Mesenteric fat pad (tissue), 1 donor: Measurements from ENCODE around the gene FRMPD4. TPM values are rescaled to one million over a fixed set of nuclear protein-coding genes. Genes with fewer than 3 reads are reported as not detected.
"Not testable (repeated sequence)": the region's sequence is repeated elsewhere in the genome, so short reads cannot be mapped to it uniquely, and the experiment has no call there.

Source experiments
- DNase-seq: peaks from one replicate; pipeline ENCODE4 v3.0.0-alpha.2; 2020; ENCODE audit warnings: low spot score
- total RNA-seq: library from RNA; stranded (reverse); fragmentation: NEBNext Ultra II Directional; extraction: Animal tissue kit (Norgen Biotek cat#: 25700); gene quantifications from one replicate; pipeline ENCODE4 v1.2.1, GENCODE V29; 2021
- donor health status: DM: yes; HTN: yes; CAD: no.

FRMPD4 gene
- total RNA-seq, 1 donor from 2014 or later: not detected

- no peak for DNase-seq
These were observed 359.7 kb downstream of the FRMPD4 start for GRCh38 chrX:12497832-12498591.

GRCh38 chrX:12505127-12505526, 366.9 kb downstream of the FRMPD4 start:
- DNase-seq: no peak

DNA sequence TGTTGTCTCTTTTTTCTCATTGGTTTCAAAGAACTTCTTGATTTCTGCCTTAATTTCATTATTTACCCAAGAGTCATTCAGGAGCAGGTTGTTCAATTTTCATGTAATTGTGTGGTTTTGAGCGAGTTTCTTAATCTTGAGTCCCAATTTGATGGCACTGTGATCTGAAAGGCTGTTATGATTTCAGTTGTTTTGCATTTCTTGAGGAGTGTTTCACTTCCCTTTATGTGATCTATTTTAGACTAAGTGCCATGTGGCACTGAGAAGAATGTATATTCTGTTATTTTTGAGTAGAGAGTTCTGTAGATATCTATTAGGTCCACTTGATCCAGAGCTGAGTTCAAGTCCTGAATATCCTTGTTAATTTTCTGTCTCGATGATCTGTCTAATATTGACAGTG, 377.1 kb downstream of the FRMPD4 start:
- not testable (repeated sequence) for DNase-seq

DNA sequence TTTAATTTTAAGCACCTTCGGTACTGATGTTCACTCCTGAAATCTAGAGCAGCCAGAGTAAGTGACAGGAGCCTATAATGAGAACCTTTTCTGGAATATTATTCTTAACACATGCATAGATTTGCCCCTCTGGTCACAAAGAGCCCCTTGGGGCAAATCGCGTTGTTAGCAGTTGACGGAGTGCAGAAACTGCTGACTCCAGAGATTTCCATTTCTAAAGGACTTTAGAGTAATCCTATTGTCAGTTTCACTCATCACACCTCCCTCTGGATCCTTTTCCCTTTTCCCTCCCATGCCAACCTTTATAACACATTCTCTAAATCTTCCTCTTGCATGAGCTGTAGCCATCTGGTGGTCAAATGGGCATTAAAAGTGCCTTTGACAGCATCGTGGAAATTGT, 388.0 kb downstream of the FRMPD4 start:
- DNase-seq: no peak

GRCh38 chrX:12538096-12538495, 399.8 kb downstream of the FRMPD4 start:
- DNase-seq: not testable (repeated sequence)

GRCh38 chrX:12542251-12542650, 404.0 kb downstream of the FRMPD4 start:
- not testable (repeated sequence) for DNase-seq

GRCh38 chrX:12548341-12548740, 410.1 kb downstream of the FRMPD4 start:
- DNase-seq: no peak

- DNase-seq: no peak
These were observed 410.5 kb downstream of the FRMPD4 start for GRCh38 chrX:12548746-12549145.

DNA sequence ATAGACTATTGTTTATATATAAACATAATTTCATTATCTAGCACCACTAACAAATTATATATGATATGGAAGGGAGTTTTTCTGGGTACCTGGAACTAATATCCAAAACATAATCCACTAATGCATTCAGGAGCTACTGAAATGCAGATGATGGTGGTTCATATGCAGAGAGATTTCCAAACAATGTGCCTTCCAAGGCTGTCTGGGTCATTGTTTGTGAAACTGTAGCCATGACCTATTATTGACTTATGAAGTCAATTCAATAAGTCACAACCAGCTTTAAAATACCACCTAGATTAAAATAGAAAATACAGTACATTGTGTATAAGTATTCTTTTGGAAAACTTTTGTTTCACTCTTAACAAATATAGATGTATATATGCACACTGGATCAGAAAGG, 415.9 kb downstream of the FRMPD4 start:
- no peak for DNase-seq

GRCh38 chrX:12563121-12563520, 424.8 kb downstream of the FRMPD4 start:
- DNase-seq: no peak

GRCh38 chrX:12564221-12564620, 425.9 kb downstream of the FRMPD4 start:
- DNase-seq: no peak

DNA sequence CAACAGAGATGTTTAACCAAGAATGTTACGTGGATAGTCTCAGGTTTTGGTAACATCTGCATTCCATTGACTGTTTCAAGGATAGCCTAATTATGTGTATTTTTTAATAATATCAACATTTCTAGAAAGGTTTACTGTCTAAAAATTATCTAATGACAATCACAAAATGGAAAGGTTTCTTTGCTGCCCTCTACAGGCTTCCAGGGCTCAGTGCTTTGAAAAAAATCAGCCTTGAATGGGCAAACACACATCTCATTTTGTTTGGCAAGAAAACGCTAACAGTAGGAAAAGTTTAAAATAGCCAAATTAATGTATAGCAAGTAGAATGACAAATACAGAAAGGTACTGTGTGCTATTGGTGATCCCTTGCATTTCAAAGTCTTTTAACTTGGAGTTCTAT, 429.6 kb downstream of the FRMPD4 start:
- DNase-seq: no peak

DNA sequence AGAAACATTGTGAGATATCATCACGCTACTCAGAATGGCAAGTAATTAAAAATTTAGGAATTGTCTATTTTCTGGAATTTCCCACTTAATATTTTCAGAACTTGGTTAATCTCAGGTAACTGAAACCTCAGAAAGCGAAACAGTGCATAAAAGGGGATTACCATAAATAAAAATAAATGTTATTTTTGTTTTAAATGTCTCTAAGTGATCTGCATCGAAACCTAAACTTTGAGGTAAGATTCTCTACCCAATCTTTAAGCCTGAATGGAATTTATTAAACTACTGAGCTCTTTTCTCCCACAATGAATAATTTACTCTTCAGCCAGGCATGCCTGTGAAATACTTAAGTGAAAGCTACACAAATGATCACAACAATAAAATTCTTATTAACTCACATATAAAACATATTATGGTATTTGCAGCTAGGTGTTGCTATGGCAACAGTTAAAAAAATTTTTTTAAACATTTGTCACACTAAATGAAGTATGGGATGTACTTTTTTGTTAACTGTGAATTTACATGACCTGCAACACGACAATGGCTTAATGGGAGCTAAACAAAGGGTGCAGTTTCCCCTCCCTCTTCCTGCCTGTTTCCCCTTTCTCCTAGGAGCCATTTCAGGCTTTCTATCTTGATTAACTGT, 432.7 kb downstream of the FRMPD4 start:
- DNase-seq: no peak

- DNase-seq: no peak
These were observed 441.0 kb downstream of the FRMPD4 start for GRCh38 chrX:12579311-12579710.

- no peak for DNase-seq
These were observed 442.3 kb downstream of the FRMPD4 start for GRCh38 chrX:12580548-12580947.

GRCh38 chrX:12581546-12581945, 443.3 kb downstream of the FRMPD4 start:
- no peak for DNase-seq

DNA sequence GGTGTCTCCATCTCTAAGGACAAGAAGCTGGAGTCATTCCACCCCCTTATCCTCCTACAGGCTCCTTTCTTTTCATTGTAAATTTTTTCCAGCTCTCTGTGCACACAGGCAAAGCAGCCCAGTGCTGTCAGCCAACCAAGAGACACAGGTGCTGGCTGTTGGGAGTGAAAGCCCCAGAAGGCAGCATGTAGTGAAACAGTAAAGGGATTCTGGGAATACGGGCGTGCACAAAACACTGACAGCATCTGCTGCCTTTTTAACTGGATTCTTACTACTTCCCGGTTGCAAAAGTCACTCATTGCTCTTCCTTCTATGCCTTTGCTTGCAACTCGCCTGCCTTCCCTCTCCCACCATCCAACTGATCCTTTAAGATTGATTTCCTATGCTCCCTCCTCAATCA, 444.4 kb downstream of the FRMPD4 start:
- no peak for DNase-seq

DNA sequence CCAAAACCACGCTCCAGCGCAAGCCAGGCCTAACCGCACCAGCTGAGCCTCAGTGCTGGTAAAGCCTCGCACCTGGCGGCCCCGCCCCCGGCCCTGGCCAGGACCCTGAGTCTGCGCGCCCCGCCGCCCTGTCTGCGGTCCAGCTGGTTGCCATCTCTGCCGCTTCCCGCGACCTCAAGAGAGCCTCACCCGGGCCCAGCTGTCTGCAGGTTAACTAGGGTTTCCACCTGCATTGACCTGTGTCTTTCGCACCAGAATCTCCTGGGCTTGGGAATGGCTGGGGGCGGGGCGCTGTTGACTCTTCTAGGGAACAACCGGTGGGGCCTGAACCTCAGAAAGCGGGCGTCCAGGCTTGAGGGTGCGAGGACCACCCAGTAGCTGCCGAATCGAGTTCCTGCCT, 445.3 kb downstream of the FRMPD4 start:
- no peak for DNase-seq

DNA sequence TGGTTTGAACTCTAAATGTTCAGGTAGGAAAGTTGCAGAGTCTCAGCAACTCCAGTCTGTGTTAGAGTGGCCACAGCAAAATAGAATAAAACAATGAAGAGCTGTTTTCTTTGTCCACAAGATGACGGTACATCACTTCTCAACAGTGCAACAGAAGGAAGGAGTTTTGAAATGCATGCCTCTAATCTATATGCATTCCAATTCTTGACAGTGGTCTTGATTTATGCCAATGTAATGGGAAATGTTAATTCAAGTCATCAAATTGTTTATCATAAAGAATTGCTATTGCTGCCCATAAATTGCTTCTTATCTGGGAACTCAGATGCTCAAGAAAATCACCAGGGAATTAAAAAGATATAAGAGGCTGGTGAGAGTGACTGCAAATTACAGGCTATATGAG, 457.4 kb downstream of the FRMPD4 start:
- DNase-seq: no peak

DNA sequence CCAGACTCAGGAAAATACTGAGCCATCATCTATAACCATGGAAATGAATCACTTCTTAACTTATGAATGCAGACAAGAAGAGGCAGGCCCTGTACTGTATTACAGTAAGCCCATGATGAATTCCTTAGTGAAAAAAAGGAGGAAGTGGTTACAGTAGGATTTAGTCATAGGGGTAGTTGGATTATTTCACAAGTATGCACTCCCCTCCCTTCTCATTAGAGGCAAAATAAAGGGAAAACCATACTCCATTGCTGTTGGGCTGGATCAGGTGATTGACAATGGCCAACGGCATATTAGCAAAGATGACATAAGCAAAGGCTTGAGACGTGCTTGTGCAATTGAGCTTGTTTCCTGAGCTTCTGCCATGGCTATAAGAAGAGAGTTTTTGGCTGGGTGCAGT, 471.8 kb downstream of the FRMPD4 start:
- DNase-seq: no peak

- DNase-seq: no peak
These were observed 473.2 kb downstream of the FRMPD4 start for GRCh38 chrX:12611471-12611870.

DNA sequence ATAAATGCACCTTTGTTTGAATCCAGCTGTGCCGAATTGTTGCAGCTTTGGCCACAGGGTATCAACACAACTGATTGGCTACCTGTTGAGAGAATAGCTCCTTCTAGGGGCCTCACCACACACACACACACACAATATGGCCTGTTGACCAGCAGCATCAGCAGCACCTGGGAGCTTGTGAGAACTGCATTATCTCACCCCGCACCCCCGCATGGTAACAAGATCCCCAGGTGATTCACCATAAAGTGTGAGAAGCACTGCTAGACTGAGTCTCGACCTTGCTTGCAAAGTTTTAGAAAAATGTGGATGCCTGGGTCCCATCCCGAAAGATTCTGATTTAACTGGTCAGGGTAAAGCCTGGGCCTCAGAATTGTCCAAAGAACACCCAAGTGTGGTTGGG, 476.0 kb downstream of the FRMPD4 start:
- no peak for DNase-seq

DNA sequence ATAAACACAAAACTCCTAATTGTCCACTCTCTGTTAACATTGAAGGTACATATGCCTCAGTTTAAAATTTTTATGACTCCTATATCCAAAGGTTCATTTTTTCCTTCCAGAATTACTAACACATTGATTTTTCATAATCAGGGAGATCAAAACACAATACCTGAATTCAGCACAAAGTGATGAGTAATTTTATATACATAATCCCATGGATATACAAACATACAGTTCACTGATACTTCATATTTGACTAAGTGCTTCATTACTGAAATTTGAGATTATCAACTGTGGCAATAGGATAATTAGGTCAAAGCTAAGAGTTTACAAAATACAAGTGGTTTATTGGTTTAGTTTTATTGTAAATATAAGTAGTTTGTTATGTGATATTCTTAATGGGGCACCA, 476.8 kb downstream of the FRMPD4 start:
- no peak for DNase-seq
